Choroid plexus epithelial cell (primary cell): ENCODE data around the gene PRR20G.

Experiments
- DNase-seq: peaks from one replicate; pipeline ENCODE4 v3.0.0-alpha.2; 2010; ENCODE audit warnings: low read depth
- H3K4me3 ChIP-seq: 2 replicates; pipeline ENCODE4 v1.5.1; 2011; ENCODE audit warnings: low read depth, mild to moderate bottlenecking, control low read depth, low read length, moderate library complexity
- TF ChIP-seq, protein P1 (sequence below): conservative IDR thresholded peaks from 2 replicates; pipeline ENCODE4 v1.5.1; 2011; ENCODE audit warnings: low read depth, mild to moderate bottlenecking, control low read depth, inconsistent platforms, low read length, moderate library complexity

The PRR20G gene

DNA sequence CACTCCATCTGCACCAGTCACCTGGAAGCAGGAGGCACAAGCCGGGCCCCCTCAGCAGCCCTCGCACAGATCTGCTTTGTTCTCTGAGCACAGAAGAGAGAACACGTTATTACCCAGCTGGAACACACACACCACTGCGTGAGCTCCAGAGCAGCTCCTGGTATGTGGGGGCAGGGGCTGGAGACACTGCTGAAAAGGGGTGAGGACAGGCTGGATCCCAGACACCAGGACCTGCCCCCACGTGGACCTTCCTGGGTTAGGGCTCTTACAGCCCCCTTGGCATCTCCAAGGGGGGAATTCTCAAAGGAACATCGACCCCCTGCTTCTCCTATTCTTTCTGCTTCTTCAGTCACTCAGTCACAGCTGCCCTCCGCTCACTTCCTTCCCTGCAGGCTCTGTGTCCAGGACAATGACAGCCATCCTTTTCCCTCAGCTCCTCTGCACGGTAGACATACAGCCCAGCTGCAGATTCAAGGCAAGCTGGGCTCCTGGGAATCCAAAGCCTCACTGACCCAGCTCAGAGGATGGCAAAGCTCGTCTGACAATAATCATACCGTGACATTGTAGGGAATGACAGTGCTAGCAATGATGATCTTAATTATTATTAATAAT, 33.7 kb downstream of the PRR20G start:
- TF ChIP-seq, protein P1, sequence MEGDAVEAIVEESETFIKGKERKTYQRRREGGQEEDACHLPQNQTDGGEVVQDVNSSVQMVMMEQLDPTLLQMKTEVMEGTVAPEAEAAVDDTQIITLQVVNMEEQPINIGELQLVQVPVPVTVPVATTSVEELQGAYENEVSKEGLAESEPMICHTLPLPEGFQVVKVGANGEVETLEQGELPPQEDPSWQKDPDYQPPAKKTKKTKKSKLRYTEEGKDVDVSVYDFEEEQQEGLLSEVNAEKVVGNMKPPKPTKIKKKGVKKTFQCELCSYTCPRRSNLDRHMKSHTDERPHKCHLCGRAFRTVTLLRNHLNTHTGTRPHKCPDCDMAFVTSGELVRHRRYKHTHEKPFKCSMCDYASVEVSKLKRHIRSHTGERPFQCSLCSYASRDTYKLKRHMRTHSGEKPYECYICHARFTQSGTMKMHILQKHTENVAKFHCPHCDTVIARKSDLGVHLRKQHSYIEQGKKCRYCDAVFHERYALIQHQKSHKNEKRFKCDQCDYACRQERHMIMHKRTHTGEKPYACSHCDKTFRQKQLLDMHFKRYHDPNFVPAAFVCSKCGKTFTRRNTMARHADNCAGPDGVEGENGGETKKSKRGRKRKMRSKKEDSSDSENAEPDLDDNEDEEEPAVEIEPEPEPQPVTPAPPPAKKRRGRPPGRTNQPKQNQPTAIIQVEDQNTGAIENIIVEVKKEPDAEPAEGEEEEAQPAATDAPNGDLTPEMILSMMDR: no peak
- no peak for DNase-seq
- H3K4me3 ChIP-seq: no peak overlapping the region

DNA sequence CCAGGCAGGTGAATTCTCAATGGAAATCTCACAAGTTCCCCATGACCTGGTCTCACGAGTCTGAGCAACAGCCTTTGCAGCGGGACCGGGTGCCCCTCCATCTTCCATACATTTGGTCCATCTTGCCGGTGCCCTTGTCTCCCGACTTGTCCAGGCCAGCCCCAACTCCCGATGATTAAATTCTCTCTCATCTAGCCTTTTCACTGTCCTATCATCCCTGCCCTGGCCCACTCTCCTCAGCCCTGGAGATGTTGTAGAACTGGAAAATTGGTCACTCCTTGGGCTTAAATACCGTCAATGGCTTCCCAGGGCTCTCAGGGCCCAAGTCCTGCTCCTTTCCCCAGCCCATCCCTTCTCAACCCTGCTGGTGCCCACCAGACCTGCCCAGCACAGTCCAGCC, 34.4 kb downstream of the PRR20G start:
- DNase-seq: no peak
- TF ChIP-seq, protein P1: no peak
- H3K4me3 ChIP-seq: no peak overlapping the region

DNA sequence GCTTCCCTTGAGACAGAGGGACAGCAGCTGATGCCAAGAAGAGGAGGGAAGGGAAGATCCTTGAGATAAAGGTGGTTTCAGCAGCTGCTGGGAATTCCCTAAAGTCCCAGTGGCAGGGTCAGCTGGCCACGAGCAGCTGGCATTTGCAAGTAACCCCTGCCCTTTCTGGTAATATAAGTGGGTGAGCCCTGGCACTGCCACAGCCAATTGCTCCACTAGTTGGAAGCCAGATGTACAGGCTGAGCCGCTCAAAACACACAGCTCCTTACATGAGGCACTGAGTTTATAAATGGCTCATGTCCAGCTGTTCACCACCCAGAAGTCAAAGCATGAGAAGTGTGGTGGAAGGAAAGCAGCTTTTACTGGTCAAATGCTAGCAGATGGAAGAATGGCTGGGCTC, 35.4 kb downstream of the PRR20G start:
- H3K4me3 ChIP-seq: no peak overlapping the region
- TF ChIP-seq, protein P1: no peak
- DNase-seq: no peak

DNA sequence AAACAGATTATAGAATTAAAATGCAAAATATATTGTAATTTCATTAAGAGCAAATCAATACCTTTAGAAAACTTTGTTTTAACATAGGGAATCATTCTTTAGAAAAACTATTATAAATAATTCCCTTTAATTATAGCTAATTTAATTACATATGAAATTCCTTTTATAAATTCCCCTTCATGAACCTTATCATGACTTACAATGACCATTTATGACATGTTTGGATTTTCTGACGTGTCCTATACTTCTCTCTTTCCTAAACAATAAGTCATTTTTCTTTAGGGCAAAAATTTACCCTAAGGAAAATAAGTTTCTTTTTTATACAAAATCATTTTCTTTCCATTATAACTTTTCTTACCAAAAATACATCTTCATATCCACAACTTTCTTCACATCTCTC, 37.8 kb downstream of the PRR20G start:
- DNase-seq: no peak
- TF ChIP-seq, protein P1: no peak
- no peak overlapping the region for H3K4me3 ChIP-seq

DNA sequence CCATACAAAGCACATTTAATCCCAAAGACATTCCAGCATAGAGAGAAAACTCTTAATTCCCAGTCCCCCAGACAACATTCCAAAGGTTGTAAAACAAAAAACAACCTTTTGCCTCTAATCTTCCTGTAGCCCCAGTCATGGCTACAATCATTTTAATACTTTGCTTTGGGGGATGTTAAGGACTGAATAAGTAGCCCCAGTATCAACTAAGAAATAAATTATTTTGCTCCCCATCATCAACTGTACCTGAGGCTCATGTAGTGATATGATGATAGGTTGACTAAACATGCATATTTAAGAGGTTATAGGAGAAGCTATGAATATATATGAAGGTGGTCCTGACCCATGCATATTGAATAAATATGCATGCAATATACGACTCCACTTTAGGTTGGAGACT, 40.6 kb downstream of the PRR20G start:
- TF ChIP-seq, protein P1: no peak

DNA sequence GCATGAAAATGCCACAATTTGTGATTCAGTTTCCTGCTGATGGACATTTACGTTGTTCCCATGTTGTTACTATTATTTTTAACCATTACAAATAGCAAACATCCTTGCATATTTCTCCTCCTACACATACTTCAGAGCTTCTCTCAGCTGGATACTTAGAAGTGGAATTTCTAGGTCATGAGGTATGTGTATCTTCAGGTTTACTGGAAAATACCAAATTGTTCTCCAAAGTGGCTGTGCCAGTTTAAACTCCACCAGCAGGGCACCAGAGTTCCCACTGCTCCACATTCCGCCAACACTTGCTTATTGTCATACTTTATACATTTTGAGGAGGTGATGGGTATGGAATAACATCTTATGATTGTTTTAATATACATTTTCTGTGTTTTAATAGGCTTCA, 49.2 kb downstream of the PRR20G start:
- TF ChIP-seq, protein P1: no peak
- DNase-seq: peak; percentile 36

More for the DNA sequence above, 40.6 kb downstream of the PRR20G start:
- DNase-seq: no peak
- H3K4me3 ChIP-seq: no peak overlapping the region

DNA sequence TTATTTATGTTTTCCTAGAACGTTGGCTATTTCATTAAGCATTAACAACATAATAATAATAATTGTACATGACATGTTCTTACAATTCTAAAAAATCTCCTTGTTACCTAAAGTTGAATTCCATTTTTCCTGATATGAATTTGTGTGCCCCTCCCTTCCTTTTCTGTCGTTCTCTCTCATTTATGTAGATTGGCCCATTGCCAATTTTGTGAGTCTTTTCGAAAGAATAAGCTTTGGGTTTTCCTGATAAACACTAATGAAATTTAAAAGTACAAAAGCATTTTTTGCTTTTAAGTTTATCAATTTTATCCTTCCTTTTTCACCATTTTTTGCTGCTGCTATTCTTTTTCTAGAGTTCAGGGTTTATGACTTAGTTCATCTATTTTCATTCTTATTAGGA, 50.0 kb downstream of the PRR20G start:
- no peak for DNase-seq
- no peak overlapping the region for H3K4me3 ChIP-seq
- TF ChIP-seq, protein P1: no peak

More for the DNA sequence above, 49.2 kb downstream of the PRR20G start:
- no peak overlapping the region for H3K4me3 ChIP-seq
